Measurements from ENCODE around the gene KIAA0930. TPM values are rescaled to one million over a fixed set of nuclear protein-coding genes. Genes with fewer than 3 reads are reported as not detected.
A peak's percentile ranks its signal among the peaks of the same experiment; 100 is the strongest.

Gene KIAA0930
- total RNA-seq, 4 donors from 2014 or later, result 18.0 to 51.2 (median 25.1) TPM

GRCh38 chr22:45254388-45254787 is 13.7 kb upstream of the KIAA0930 start:
- WGBS, 2 donors (ENCODE audit: low coverage in 1 of 2), result 87 to 93% methylated on average over 4 to 7 of the region's 7 CpGs
- Histone ChIP-seq H3K4me1 (no peaks in the 10 kb centered on the region), H3K9me3 (no peaks in the 10 kb centered on the region), H3K27me3 (no peaks in the 10 kb centered on the region), H3K36me3 (no peaks in the 10 kb centered on the region), H3K4me3 (no peak overlapping the region), H3K27ac (no peak overlapping the region)
- in situ Hi-C loops (cut with MboI; ENCODE audit: low pct_ligation_motif_present in 1 of 4, low pct_unique_long_range_greater_than_20kb in 1 of 4, low sequenced_read_pairs in 3 of 4) (loop anchor here in 2 of 4 donors (25.0 kb wide), 2 partner anchors 283 to 308 kb away; no protein-coding TSS in a partner anchor), intact Hi-C loops (cut with DNase I; ENCODE audit: low total_unique reads) (no loop called here)
- no peak for TF ChIP-seq POLR2AphosphoS5 (IDR thresholded peaks at IDR 0.05)
- no peak for DNase-seq

GRCh38 chr22:45253039-45253641 is 12.4 kb upstream of the KIAA0930 start:
- Histone ChIP-seq H3K4me3 (no peak overlapping the region), H3K9me3 (no peaks in the 10 kb centered on the region), H3K4me1 (peaks cover 0 to 8% (median 0%) of the 10 kb centered on the region in 4 donors), H3K36me3 (no peaks in the 10 kb centered on the region), H3K27ac (no peak overlapping the region), H3K27me3 (no peaks in the 10 kb centered on the region)
- DNase-seq, result no peak
- WGBS, 2 donors (ENCODE audit: low coverage in 1 of 2), result 86% methylated on average over 10 of the region's 10 CpGs; no CpG with 5 or more reads in 1 of the 2 donors
- in situ Hi-C loops (cut with MboI; ENCODE audit: low pct_ligation_motif_present in 1 of 4, low pct_unique_long_range_greater_than_20kb in 1 of 4, low sequenced_read_pairs in 3 of 4), result loop anchor here in 2 of 4 donors (25.0 kb wide), 2 partner anchors 284 to 309 kb away; no protein-coding TSS in a partner anchor
- intact Hi-C loops (cut with DNase I; ENCODE audit: low total_unique reads), result no loop called here
- TF ChIP-seq POLR2A (IDR thresholded peaks at IDR 0.05), result no peak
- TF ChIP-seq EP300 (IDR thresholded peaks at IDR 0.05; ENCODE audit: low read depth), result no peak
- TF ChIP-seq CTCF (IDR thresholded peaks at IDR 0.05), result no peak
- no peak for TF ChIP-seq POLR2AphosphoS5 (IDR thresholded peaks at IDR 0.05)

GRCh38 chr22:45251825-45252224 is 11.1 kb upstream of the KIAA0930 start:
- in situ Hi-C loops (cut with MboI; ENCODE audit: low pct_ligation_motif_present in 1 of 4, low pct_unique_long_range_greater_than_20kb in 1 of 4, low sequenced_read_pairs in 3 of 4) (loop anchor here in 2 of 4 donors (25.0 kb wide), 2 partner anchors 285 to 310 kb away; no protein-coding TSS in a partner anchor), intact Hi-C loops (cut with DNase I; ENCODE audit: low total_unique reads) (no loop called here)
- Histone ChIP-seq H3K4me3 (no peak overlapping the region), H3K36me3 (no peaks in the 10 kb centered on the region), H3K9me3 (no peaks in the 10 kb centered on the region), H3K4me1 (peaks cover 3 to 13% (median 3%) of the 10 kb centered on the region in 4 donors), H3K27ac (no peak overlapping the region), H3K27me3 (no peaks in the 10 kb centered on the region)
- WGBS, 2 donors (ENCODE audit: low coverage in 1 of 2), result 60 to 82% methylated on average over 7 to 8 of the region's 8 CpGs
- no peak for DNase-seq
- TF ChIP-seq EP300 (IDR thresholded peaks at IDR 0.05; ENCODE audit: low read depth) (no peak), POLR2AphosphoS5 (IDR thresholded peaks at IDR 0.05) (no peak), POLR2A (IDR thresholded peaks at IDR 0.05) (no peak), CTCF (IDR thresholded peaks at IDR 0.05) (no peak)

GRCh38 chr22:45248832-45249561 is 8.3 kb upstream of the KIAA0930 start:
- TF ChIP-seq EP300 (IDR thresholded peaks at IDR 0.05; ENCODE audit: low read depth) (no peak), POLR2AphosphoS5 (IDR thresholded peaks at IDR 0.05) (no peak), POLR2A (IDR thresholded peaks at IDR 0.05) (no peak), CTCF (IDR thresholded peaks at IDR 0.05) (no peak)
- peaks cover 10 to 30% (median 13%) of the 10 kb centered on the region in 4 donors for H3K4me1 ChIP-seq
- in situ Hi-C loops (cut with MboI; ENCODE audit: low pct_ligation_motif_present in 1 of 4, low pct_unique_long_range_greater_than_20kb in 1 of 4, low sequenced_read_pairs in 3 of 4) (loop anchor here in 1 of 4 donors (10.0 kb wide), 1 partner anchor 84 kb away; the partner anchor contains the start of gene NUP50), intact Hi-C loops (cut with DNase I; ENCODE audit: low total_unique reads) (no loop called here)
- no peaks in the 10 kb centered on the region for H3K36me3 ChIP-seq
- H3K9me3 ChIP-seq, result no peaks in the 10 kb centered on the region
- WGBS, 2 donors (ENCODE audit: low coverage in 1 of 2), result 31% methylated on average over 7 to 8 of the region's 8 CpGs
- peak overlapping the region in 1 of 4 donors; percentile 11 for H3K4me3 ChIP-seq
- no peaks in the 10 kb centered on the region for H3K27me3 ChIP-seq
- H3K27ac ChIP-seq, result peak overlapping the region; percentile 0 to 88 (median 26)
- DNase-seq, result no peak
